GM18505 (cell line): Measurements from ENCODE around the gene DNAH9.

Experiments
- ATAC-seq: cut with Tn5 transposase; IDR thresholded peaks from one replicate; pipeline ENCODE4 v1.9.1; 2021; ENCODE audit not compliant: unreplicated experiment
- POLR2A ChIP-seq: IDR thresholded peaks from 4 replicates; pipeline ENCODE4 v1.6.1; 2011; ENCODE audit warnings: borderline replicate concordance; ENCODE audit not compliant: insufficient read depth, insufficient read length; ENCODE audit errors: extremely low read depth

DNAH9 gene

GRCh38 chr17:11565591-11565990 lies 32.7 kb upstream of the DNAH9 start:
- ATAC-seq: no peak
- no peak for TF ChIP-seq POLR2A

GRCh38 chr17:11578998-11579397 lies 19.3 kb upstream of the DNAH9 start:
- no peak for TF ChIP-seq POLR2A
- ATAC-seq: no peak

GRCh38 chr17:11580677-11581076 lies 17.6 kb upstream of the DNAH9 start:
- no peak for TF ChIP-seq POLR2A
- no peak for ATAC-seq

- TF ChIP-seq POLR2A: no peak
These were observed 16.1 kb upstream of the DNAH9 start for GRCh38 chr17:11582217-11582616.

GRCh38 chr17:11583306-11583992 lies 14.8 kb upstream of the DNAH9 start:
- ATAC-seq: no peak
- no peak for TF ChIP-seq POLR2A

More at GRCh38 chr17:11582217-11582616, 16.1 kb upstream of the DNAH9 start:
- no peak for ATAC-seq

- TF ChIP-seq POLR2A: no peak
- ATAC-seq: no peak
These were observed 8.6 kb upstream of the DNAH9 start for GRCh38 chr17:11589716-11590115.

GRCh38 chr17:11601661-11602060 lies 3.4 kb downstream of the DNAH9 start:
- TF ChIP-seq POLR2A: no peak
- ATAC-seq: no peak

- TF ChIP-seq POLR2A: no peak
- no peak for ATAC-seq
These were observed 10.1 kb downstream of the DNAH9 start for GRCh38 chr17:11608396-11608795.

GRCh38 chr17:11610999-11611566 lies 12.8 kb downstream of the DNAH9 start:
- TF ChIP-seq POLR2A: no peak
- ATAC-seq: no peak

GRCh38 chr17:11612956-11613355 lies 14.7 kb downstream of the DNAH9 start:
- no peak for ATAC-seq
- no peak for TF ChIP-seq POLR2A

- no peak for ATAC-seq
- no peak for TF ChIP-seq POLR2A
These were observed 20.7 kb downstream of the DNAH9 start for GRCh38 chr17:11618861-11619566.

GRCh38 chr17:11622492-11622891 lies 24.2 kb downstream of the DNAH9 start:
- no peak for TF ChIP-seq POLR2A
- ATAC-seq: no peak

- no peak for ATAC-seq
- no peak for TF ChIP-seq POLR2A
These were observed 26.7 kb downstream of the DNAH9 start for GRCh38 chr17:11624976-11625375.

GRCh38 chr17:11625878-11626277 lies 27.6 kb downstream of the DNAH9 start:
- ATAC-seq: no peak
- TF ChIP-seq POLR2A: no peak
